CD4-positive, CD25-positive, alpha-beta regulatory T cell (primary cell): Measurements from ENCODE around the gene PIK3R1. TPM values are rescaled to one million over a fixed set of nuclear protein-coding genes. Genes with fewer than 3 reads are reported as not detected.

Experiments
- ATAC-seq, 2 donors: fragments of 150-1000 bp; cut with Tn5 transposase; one replicate each; pipeline ENCODE4 v1.10.0; 2021; ENCODE audit warnings: low read depth in 2 of 2, moderate number of reproducible peaks in 2 of 2, moderate library complexity in 1 of 2
- DNase-seq, 3 donors: peaks; one replicate each; pipeline versions ENCODE4 v3.0.0 to v3.0.0-alpha.2; 2012 to 2022; ENCODE audit warnings: mixed read lengths in 1 of 3
- H3K27ac ChIP-seq: one replicate; pipeline ENCODE4 v1.7.0; 2013; ENCODE audit warnings: mild to moderate bottlenecking, low read length; ENCODE audit not compliant: insufficient read depth, poor library complexity, severe bottlenecking
- H3K27me3 ChIP-seq: one replicate; pipeline ENCODE4 v1.7.0; 2013; ENCODE audit warnings: low read length; ENCODE audit not compliant: control insufficient read depth, insufficient read depth
- H3K36me3 ChIP-seq: one replicate; pipeline ENCODE4 v1.7.0; 2013; ENCODE audit warnings: mild to moderate bottlenecking, low read length, moderate library complexity; ENCODE audit not compliant: control insufficient read depth, insufficient read depth
- H3K4me1 ChIP-seq: 2 replicates; pipeline ENCODE4 v1.7.0; 2013; ENCODE audit warnings: mild to moderate bottlenecking, low read length; ENCODE audit not compliant: insufficient read depth, control insufficient read depth, poor library complexity, severe bottlenecking
- H3K4me3 ChIP-seq: one replicate; pipeline ENCODE4 v1.7.0; 2013; ENCODE audit warnings: low read depth, mild to moderate bottlenecking, low read length, moderate library complexity
- H3K9me3 ChIP-seq, 2 experiments: 1 replicate in 1 of 2; 2 replicates in 1 of 2; pipeline ENCODE4 v1.7.0; 2013; ENCODE audit warnings: low read length in 2 of 2, mild to moderate bottlenecking in 1 of 2, moderate library complexity in 1 of 2; ENCODE audit not compliant: control insufficient read depth in 2 of 2
- H3K27ac Mint-ChIP-seq, 3 donors: one replicate each; pipeline ENCODE4 v1.8.0; 2020 to 2022; ENCODE audit warnings: mild to moderate bottlenecking in 3 of 3, mixed read lengths in 3 of 3, moderate library complexity in 2 of 3
- H3K27me3 Mint-ChIP-seq: one replicate; pipeline ENCODE4 v1.8.0; 2022; ENCODE audit warnings: mild to moderate bottlenecking, mixed read lengths
- H3K36me3 Mint-ChIP-seq: one replicate; pipeline ENCODE4 v1.8.0; 2020; ENCODE audit warnings: mixed read lengths
- H3K4me1 Mint-ChIP-seq, 4 donors: one replicate each; pipeline ENCODE4 v1.8.0; 2020 to 2022; ENCODE audit warnings: mixed read lengths in 4 of 4, mild to moderate bottlenecking in 1 of 4
- H3K4me3 Mint-ChIP-seq, 4 donors: one replicate each; pipeline ENCODE4 v1.8.0; 2020 to 2022; ENCODE audit warnings: mild to moderate bottlenecking in 4 of 4, mixed read lengths in 4 of 4, moderate library complexity in 3 of 4
- H3K9me3 Mint-ChIP-seq, 7 donors: one replicate each; pipeline ENCODE4 v1.8.0; 2020 to 2022; ENCODE audit warnings: mixed read lengths in 7 of 7, mild to moderate bottlenecking in 3 of 7, moderate library complexity in 2 of 7
- polyA plus RNA-seq, 4 donors: library from polyadenylated mRNA; unstranded; fragments of 300-500 nt; fragmentation: Illumina TruSeq; gene quantifications; one replicate each; pipeline ENCODE4 v1.2.3, GENCODE V29; 2021
- total RNA-seq: library from RNA; stranded (reverse); gene quantifications from one replicate; pipeline ENCODE4 v1.2.3, GENCODE V29; 2022

Gene PIK3R1
- total and polyA plus RNA-seq, 5 donors from 2014 or later: 75.9 to 366 (median 120) TPM

- Histone ChIP-seq H3K27ac (no peak overlapping the region), H3K9me3 (no peaks in the 10 kb centered on the region), H3K27me3 (no peaks in the 10 kb centered on the region), H3K36me3 (no peaks in the 10 kb centered on the region), H3K4me1 (peaks cover 51% of the 10 kb centered on the region), H3K4me3 (no peak overlapping the region)
- Mint-ChIP-seq H3K4me3 (peak overlapping the region in 2 of 4 donors; percentile 3 to 33), H3K36me3 (peaks cover 3% of the 10 kb centered on the region), H3K4me1 (peaks cover 44 to 88% (median 67%) of the 10 kb centered on the region in 4 donors), H3K27me3 (no peaks in the 10 kb centered on the region), H3K27ac (peak overlapping the region; percentile 22 to 69 (median 48)), H3K9me3 (no peaks in the 10 kb centered on the region)
- no peak for ATAC-seq
- DNase-seq: peak in 2 of 3 donors; percentile 24 to 37
These were observed 31.2 kb downstream of the PIK3R1 start for GRCh38 chr5:68246802-68247201.

GRCh38 chr5:68247627-68248026, 32.1 kb downstream of the PIK3R1 start:
- no peak overlapping the region for H3K4me3 ChIP-seq
- H3K27ac Mint-ChIP-seq: peak overlapping the region in 1 of 3 donors; percentile 69
- peaks cover 3% of the 10 kb centered on the region for H3K36me3 Mint-ChIP-seq
- H3K36me3 ChIP-seq: no peaks in the 10 kb centered on the region
- H3K9me3 ChIP-seq: no peaks in the 10 kb centered on the region
- H3K27me3 ChIP-seq: no peaks in the 10 kb centered on the region
- no peak for ATAC-seq
- H3K9me3 Mint-ChIP-seq: no peaks in the 10 kb centered on the region
- no peak overlapping the region for H3K27ac ChIP-seq
- peak overlapping the region in 1 of 4 donors; percentile 31 for H3K4me3 Mint-ChIP-seq
- no peak for DNase-seq
- H3K4me1 ChIP-seq: peaks cover 58% of the 10 kb centered on the region
- H3K4me1 Mint-ChIP-seq: peaks cover 42 to 88% (median 67%) of the 10 kb centered on the region in 4 donors
- no peaks in the 10 kb centered on the region for H3K27me3 Mint-ChIP-seq

- H3K4me3 Mint-ChIP-seq: peak overlapping the region in 1 of 4 donors; percentile 9
These were observed 33.3 kb downstream of the PIK3R1 start for GRCh38 chr5:68248896-68249295.

GRCh38 chr5:68249520-68249919, 34.0 kb downstream of the PIK3R1 start:
- peaks cover 58% of the 10 kb centered on the region for H3K4me1 ChIP-seq
- peaks cover 37 to 87% (median 69%) of the 10 kb centered on the region in 4 donors for H3K4me1 Mint-ChIP-seq
- no peaks in the 10 kb centered on the region for H3K9me3 ChIP-seq
- no peak overlapping the region for H3K27ac ChIP-seq
- no peaks in the 10 kb centered on the region for H3K9me3 Mint-ChIP-seq
- ATAC-seq (no peak), DNase-seq (no peak)
- peak overlapping the region in 2 of 3 donors; percentile 84 for H3K27ac Mint-ChIP-seq
- peaks cover 3% of the 10 kb centered on the region for H3K36me3 Mint-ChIP-seq
- peak overlapping the region; percentile 23 for H3K4me3 ChIP-seq
- no peaks in the 10 kb centered on the region for H3K27me3 Mint-ChIP-seq
- peak overlapping the region in 2 of 4 donors; percentile 9 to 46 for H3K4me3 Mint-ChIP-seq
- H3K27me3 ChIP-seq: no peaks in the 10 kb centered on the region
- H3K36me3 ChIP-seq: no peaks in the 10 kb centered on the region

More at GRCh38 chr5:68248896-68249295, 33.3 kb downstream of the PIK3R1 start:
- Histone ChIP-seq H3K4me1 (peaks cover 56% of the 10 kb centered on the region), H3K4me3 (no peak overlapping the region), H3K36me3 (no peaks in the 10 kb centered on the region), H3K9me3 (no peaks in the 10 kb centered on the region), H3K27ac (no peak overlapping the region), H3K27me3 (no peaks in the 10 kb centered on the region)
- peak overlapping the region in 1 of 3 donors; percentile 84 for H3K27ac Mint-ChIP-seq
- H3K27me3 Mint-ChIP-seq: no peaks in the 10 kb centered on the region
- H3K9me3 Mint-ChIP-seq: no peaks in the 10 kb centered on the region
- H3K4me1 Mint-ChIP-seq: peaks cover 36 to 86% (median 67%) of the 10 kb centered on the region in 4 donors
- ATAC-seq: no peak
- DNase-seq: no peak
- H3K36me3 Mint-ChIP-seq: peaks cover 3% of the 10 kb centered on the region

GRCh38 chr5:68250661-68251298, 35.2 kb downstream of the PIK3R1 start:
- Histone ChIP-seq H3K27me3 (no peaks in the 10 kb centered on the region), H3K9me3 (no peaks in the 10 kb centered on the region), H3K27ac (peak overlapping the region; percentile 70), H3K4me3 (peak overlapping the region; percentile 69), H3K36me3 (no peaks in the 10 kb centered on the region), H3K4me1 (peaks cover 67% of the 10 kb centered on the region)
- H3K9me3 Mint-ChIP-seq: no peaks in the 10 kb centered on the region
- H3K4me3 Mint-ChIP-seq: peak overlapping the region in 3 of 4 donors; percentile 39 to 74 (median 60)
- no peaks in the 10 kb centered on the region for H3K27me3 Mint-ChIP-seq
- H3K36me3 Mint-ChIP-seq: peaks cover 3% of the 10 kb centered on the region
- peak overlapping the region; percentile 84 to 96 (median 84) for H3K27ac Mint-ChIP-seq
- ATAC-seq (no peak), DNase-seq (no peak)
- peaks cover 46 to 88% (median 72%) of the 10 kb centered on the region in 4 donors for H3K4me1 Mint-ChIP-seq

GRCh38 chr5:68251386-68251785, 35.8 kb downstream of the PIK3R1 start:
- H3K27me3 ChIP-seq: no peaks in the 10 kb centered on the region
- peak overlapping the region; percentile 71 to 85 (median 84) for H3K27ac Mint-ChIP-seq
- peak overlapping the region in 3 of 4 donors; percentile 33 to 70 (median 59) for H3K4me3 Mint-ChIP-seq
- peaks cover 71% of the 10 kb centered on the region for H3K4me1 ChIP-seq
- no peaks in the 10 kb centered on the region for H3K27me3 Mint-ChIP-seq
- H3K36me3 ChIP-seq: no peaks in the 10 kb centered on the region
- H3K27ac ChIP-seq: peak overlapping the region; percentile 70
- ATAC-seq (peak; percentile 47 to 55), DNase-seq (peak; percentile 32 to 60 (median 36))
- peaks cover 4% of the 10 kb centered on the region for H3K36me3 Mint-ChIP-seq
- H3K4me3 ChIP-seq: peak overlapping the region; percentile 69
- H3K9me3 Mint-ChIP-seq: no peaks in the 10 kb centered on the region
- H3K9me3 ChIP-seq: no peaks in the 10 kb centered on the region
- H3K4me1 Mint-ChIP-seq: peaks cover 48 to 89% (median 73%) of the 10 kb centered on the region in 4 donors

GRCh38 chr5:68251804-68252522, 36.4 kb downstream of the PIK3R1 start:
- peaks cover 8% of the 10 kb centered on the region for H3K36me3 Mint-ChIP-seq
- peak overlapping the region; percentile 70 for H3K27ac ChIP-seq
- no peaks in the 10 kb centered on the region for H3K9me3 ChIP-seq
- H3K4me3 ChIP-seq: peak overlapping the region; percentile 69
- H3K4me1 Mint-ChIP-seq: peaks cover 51 to 91% (median 76%) of the 10 kb centered on the region in 4 donors
- H3K36me3 ChIP-seq: no peaks in the 10 kb centered on the region
- no peaks in the 10 kb centered on the region for H3K27me3 Mint-ChIP-seq
- peak overlapping the region; percentile 7 to 70 (median 22) for H3K4me3 Mint-ChIP-seq
- peak overlapping the region; percentile 71 to 85 (median 84) for H3K27ac Mint-ChIP-seq
- DNase-seq: no peak
- H3K4me1 ChIP-seq: peaks cover 71% of the 10 kb centered on the region
- no peak for ATAC-seq
- H3K9me3 Mint-ChIP-seq: no peaks in the 10 kb centered on the region
- no peaks in the 10 kb centered on the region for H3K27me3 ChIP-seq
